Activated T-helper 1 cell treated with anti-CD3 and anti-CD28 coated beads, Interleukin-12 subunit alpha, Interleukin-12 subunit beta, Interleukin-2, Interleukin-4 antibody, amounts not matched to agents 30 ng/mL and 10 ng/mL and 1 ng/mL, durations not matched to agents 14 hours and 24 hours and 36 hours (primary cell): ENCODE results near the gene EFHC1. TPM values are rescaled to one million over a fixed set of nuclear protein-coding genes. Genes with fewer than 3 reads are reported as not detected.

ENCODE experiments used
- DNase-seq: peaks from one replicate; pipeline ENCODE4 v3.0.0; 2021; ENCODE audit warnings: low spot score
- H3K27ac Mint-ChIP-seq: one replicate; pipeline ENCODE4 v1.8.0; 2021; ENCODE audit warnings: mild to moderate bottlenecking, mixed read lengths
- H3K27me3 Mint-ChIP-seq: one replicate; pipeline ENCODE4 v1.8.0; 2022; ENCODE audit warnings: mild to moderate bottlenecking, moderate library complexity, mixed read lengths; ENCODE audit not compliant: insufficient read depth
- H3K36me3 Mint-ChIP-seq: one replicate; pipeline ENCODE4 v1.8.0; 2021; ENCODE audit warnings: low read depth, mixed read lengths
- H3K4me1 Mint-ChIP-seq: one replicate; pipeline ENCODE4 v1.8.0; 2021; ENCODE audit warnings: low read depth, mixed read lengths
- H3K4me3 Mint-ChIP-seq: one replicate; pipeline ENCODE4 v1.8.0; 2021; ENCODE audit warnings: mild to moderate bottlenecking, moderate library complexity, mixed read lengths
- H3K9me3 Mint-ChIP-seq: one replicate; pipeline ENCODE4 v1.8.0; 2021; ENCODE audit warnings: mixed read lengths
- intact Hi-C: fragments of 100-400 bp; cut with micrococcal nuclease; formaldehyde crosslinking; loops from one replicate; pipeline ENCODE4 v1.15.1; 2024
- total RNA-seq: library from RNA; stranded (reverse); gene quantifications from 2 replicates; pipeline ENCODE4 v1.2.3, GENCODE V29; 2022

EFHC1 gene
- total RNA-seq, 1 donor from 2014 or later = 0.70 TPM

- peaks cover 35% of the 10 kb centered on the region for H3K4me1 Mint-ChIP-seq
- H3K27ac Mint-ChIP-seq = no peak overlapping the region
- H3K4me3 Mint-ChIP-seq = no peak overlapping the region
- DNase-seq = no peak
- H3K27me3 Mint-ChIP-seq = no peaks in the 10 kb centered on the region
- H3K36me3 Mint-ChIP-seq = peaks cover 2% of the 10 kb centered on the region
- H3K9me3 Mint-ChIP-seq = no peaks in the 10 kb centered on the region
- intact Hi-C loops = no loop called here
These were observed 150.2 kb downstream of the EFHC1 start for GRCh38 chr6:52570291-52570700.

- peaks cover 3% of the 10 kb centered on the region for H3K27me3 Mint-ChIP-seq
- no peaks in the 10 kb centered on the region for H3K9me3 Mint-ChIP-seq
- no peak for DNase-seq
- H3K4me3 Mint-ChIP-seq = no peak overlapping the region
- peaks cover 42% of the 10 kb centered on the region for H3K4me1 Mint-ChIP-seq
- H3K36me3 Mint-ChIP-seq = peaks cover 2% of the 10 kb centered on the region
- intact Hi-C loops = no loop called here
- H3K27ac Mint-ChIP-seq = no peak overlapping the region
These were observed 151.1 kb downstream of the EFHC1 start for GRCh38 chr6:52571099-52571755.

GRCh38 chr6:52572536-52572935 lies 152.4 kb downstream of the EFHC1 start:
- Mint-ChIP-seq H3K27ac (no peak overlapping the region), H3K27me3 (peaks cover 3% of the 10 kb centered on the region), H3K4me1 (peaks cover 39% of the 10 kb centered on the region), H3K36me3 (peaks cover 2% of the 10 kb centered on the region), H3K4me3 (no peak overlapping the region), H3K9me3 (no peaks in the 10 kb centered on the region)
- intact Hi-C loops = no loop called here
- DNase-seq = no peak

GRCh38 chr6:52573295-52573694 lies 153.2 kb downstream of the EFHC1 start:
- Mint-ChIP-seq H3K4me1 (peaks cover 39% of the 10 kb centered on the region), H3K4me3 (no peak overlapping the region), H3K27me3 (peaks cover 3% of the 10 kb centered on the region), H3K36me3 (peaks cover 2% of the 10 kb centered on the region), H3K9me3 (no peaks in the 10 kb centered on the region), H3K27ac (no peak overlapping the region)
- no peak for DNase-seq
- intact Hi-C loops = no loop called here

Other genes starting within 250 kb of the EFHC1 start
- gene IL17A, start 234.0 kb upstream of the EFHC1 start, total RNA-seq = not detected in 2 replicates
- 0.27 TPM in 1 of 2 replicates, not detected in the other for gene IL17F, start 175.8 kb upstream of the EFHC1 start, total RNA-seq
- gene MCM3, start 135.6 kb upstream of the EFHC1 start, total RNA-seq = 212 and 214 TPM in 2 replicates
- 2.5 and 2.8 TPM in 2 replicates for gene PAQR8, start 58.2 kb upstream of the EFHC1 start, total RNA-seq
- 2.1 and 2.5 TPM in 2 replicates for gene TRAM2, start 156.7 kb downstream of the EFHC1 start, total RNA-seq